GM21619 (cell line): ENCODE measurements around the gene MINDY3.
A peak's percentile ranks its signal among the peaks of the same experiment; 100 is the strongest.
"Not testable (repeated sequence)": the region's sequence is repeated elsewhere in the genome, so short reads cannot be mapped to it uniquely, and the experiment has no call there.

Source experiments
- ATAC-seq: cut with Tn5 transposase; IDR thresholded peaks from one replicate; pipeline ENCODE4 v1.9.1; 2021; ENCODE audit not compliant: unreplicated experiment

The MINDY3 gene

DNA sequence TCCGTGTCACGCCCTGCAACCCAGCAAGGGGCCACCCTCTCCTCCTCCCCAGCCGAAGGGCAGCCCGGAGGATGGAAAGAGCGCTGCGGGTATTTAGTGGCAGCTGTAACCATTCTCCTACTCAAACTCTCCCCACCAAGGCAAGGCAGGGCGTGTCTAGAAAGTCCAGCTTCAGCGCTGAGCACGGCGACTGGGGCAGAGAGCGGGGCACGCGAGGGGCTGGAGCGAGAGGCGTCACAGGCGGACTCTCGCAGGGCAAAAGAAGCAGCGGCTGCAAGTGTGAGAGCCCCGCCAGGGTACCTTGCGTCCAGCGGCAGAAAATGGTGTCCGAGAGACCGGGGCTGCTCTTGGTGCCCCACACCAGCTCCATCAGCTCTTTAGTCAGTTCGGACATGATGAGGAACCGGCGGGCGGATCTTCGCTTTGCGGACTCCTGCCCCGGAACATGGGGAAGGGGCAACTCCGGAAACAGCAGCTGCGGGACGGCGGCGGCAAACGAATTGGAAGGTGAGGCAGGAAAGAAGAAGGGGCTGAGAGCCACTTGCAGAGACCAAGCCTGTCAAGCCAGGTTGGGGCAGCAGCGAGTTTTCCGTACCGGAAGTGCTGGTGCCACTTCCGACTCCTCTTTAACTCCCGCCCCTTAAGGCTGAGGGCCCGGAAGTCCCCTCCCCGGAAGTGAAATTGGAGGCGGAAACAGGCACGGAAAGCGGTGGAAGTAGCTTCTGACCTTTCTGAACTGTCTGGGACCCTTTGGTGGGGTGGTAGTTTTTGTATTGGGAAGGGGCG, at the start of gene MINDY3:
Gene MINDY3, minus strand, starts transcription at position 602 of the 786 bp plus-strand sequence. Its CDS starts 208 bp downstream, at position 394.
- peak; percentile 91 for ATAC-seq

DNA sequence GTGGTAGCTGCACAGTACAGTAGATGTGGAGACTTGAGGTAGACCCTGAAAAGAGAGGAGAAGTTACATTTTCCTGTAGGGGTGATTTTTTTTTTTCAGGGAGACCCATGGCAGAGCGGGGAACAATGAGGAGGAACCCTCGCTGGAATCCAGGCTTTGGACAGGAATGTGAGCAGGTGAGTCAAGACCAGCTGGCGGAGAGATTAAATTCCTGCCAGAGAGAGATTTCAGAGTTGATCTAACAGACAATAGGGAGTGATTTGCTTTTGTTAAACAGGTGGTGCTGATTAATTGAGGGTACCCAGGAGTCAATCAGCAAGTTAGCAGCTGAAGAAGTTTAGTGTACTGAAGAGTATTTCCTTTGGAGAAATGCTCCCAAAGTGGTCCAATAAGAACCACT, 41.6 kb upstream of the MINDY3 start:
- ATAC-seq = no peak

DNA sequence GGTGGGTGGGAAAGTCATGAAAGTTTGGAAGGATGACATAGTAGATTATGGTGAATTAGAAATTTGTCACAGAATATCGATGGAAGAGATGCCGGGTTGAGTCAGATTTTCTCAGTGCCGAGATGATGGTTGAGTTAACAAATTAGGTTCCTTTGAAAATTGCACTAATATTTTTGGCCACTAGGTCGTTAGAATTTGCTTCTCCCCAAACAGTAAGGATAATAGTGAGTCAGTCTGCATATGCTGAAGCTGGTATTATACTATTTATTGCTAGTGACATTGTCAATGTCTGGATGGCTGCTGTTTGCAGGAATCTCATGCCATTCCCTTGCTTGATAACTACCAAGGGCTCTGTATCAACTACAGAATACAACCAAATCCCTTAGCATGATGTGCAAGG, 37.7 kb upstream of the MINDY3 start:
- peak; percentile 56 for ATAC-seq

DNA sequence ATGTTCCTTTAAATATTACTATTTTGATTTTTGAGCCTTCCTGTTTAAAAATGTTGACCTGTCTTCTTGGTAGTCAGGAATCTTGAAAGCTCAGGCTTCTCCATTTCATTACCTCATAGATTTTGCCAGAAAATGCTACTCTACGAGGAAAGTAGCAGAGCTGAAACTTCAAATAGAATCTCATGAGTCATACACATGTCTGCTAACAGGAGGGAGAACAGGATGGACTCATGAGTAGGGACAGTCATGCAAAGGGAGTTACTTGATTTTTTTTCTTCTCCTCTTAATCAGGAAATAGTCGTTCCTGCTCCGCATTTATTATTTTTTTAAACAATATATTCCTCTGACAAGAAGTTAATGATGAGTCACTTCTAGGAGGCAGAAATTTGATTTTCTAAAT, 37.0 kb upstream of the MINDY3 start:
- ATAC-seq = no peak

DNA sequence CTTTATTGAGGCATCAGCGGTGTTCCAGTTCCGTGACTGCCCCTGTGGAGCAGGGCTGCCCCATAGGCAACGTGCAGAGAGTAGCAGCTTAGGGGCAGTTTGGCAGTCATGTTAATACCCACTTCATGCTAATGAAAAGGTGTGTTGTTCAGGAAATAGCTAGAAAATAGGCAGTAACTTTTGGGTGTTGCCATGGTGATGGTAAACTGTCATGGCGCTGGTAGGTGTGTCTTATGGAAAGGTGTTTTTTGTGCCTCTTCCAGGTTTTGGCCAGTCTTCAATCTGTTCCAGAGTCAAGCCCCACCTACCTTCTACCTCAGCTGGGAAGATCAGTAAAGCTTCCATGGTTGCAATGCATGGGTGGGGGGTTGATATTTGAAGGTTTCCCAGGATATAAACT, 36.3 kb upstream of the MINDY3 start:
- ATAC-seq = no peak

DNA sequence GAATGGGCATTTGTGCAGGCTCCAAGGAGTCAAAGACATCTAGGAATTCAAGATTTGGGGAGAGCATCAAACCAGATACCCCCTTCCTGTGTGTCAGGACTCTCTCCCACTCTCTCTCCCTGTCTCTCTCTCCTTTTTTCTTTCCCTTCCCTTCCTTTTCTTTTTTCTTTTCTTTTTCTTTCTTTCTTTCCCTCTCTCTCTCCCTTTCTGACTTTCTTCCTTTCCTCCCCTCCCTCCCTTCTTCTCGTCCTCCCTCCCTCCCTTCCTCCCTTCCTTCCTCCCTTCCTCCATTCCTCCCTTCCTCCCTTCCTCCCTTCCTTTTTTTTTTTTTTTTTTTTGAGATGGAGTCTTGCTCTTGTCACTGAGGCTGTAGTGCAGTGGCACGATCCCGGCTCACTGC, 24.1 kb upstream of the MINDY3 start:
- ATAC-seq = no peak

DNA sequence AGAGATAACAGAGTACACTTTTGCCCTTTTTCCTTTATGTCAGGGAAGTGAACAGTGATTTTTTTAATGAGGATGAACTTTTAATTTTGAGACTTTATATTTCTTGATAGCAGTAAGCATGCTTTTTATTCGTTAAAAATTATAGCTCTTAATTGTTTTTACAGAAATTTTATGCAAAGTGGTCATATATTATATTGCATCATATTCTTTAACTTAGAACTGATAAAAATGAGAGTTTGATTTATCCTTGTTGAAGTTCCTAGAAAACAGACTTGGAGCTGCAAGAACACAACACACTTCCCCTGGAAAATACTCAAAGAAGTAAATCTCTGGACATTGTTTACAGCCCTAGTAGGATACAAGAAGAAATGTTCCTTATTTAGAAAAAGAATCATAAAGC, 21.2 kb upstream of the MINDY3 start:
- no peak for ATAC-seq

DNA sequence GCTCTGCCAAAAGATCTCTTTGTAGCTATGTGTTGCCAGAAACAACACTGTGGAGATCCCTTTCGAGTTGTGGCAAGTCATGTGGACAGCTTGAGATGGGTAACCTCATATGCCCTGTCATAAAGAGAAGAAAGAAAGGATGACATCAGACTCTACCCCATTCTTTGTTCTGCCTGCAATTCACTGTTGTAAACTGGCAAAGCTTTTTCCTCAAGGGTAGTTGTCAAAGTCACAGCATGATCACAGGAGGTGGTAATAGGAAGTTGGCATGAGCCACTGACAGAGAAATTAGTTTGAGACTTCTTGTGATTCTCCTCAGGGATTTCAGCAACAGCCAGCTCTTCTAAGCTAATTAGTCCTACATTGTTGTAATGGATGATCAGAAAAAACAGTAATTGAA, 19.4 kb upstream of the MINDY3 start:
- no peak for ATAC-seq

DNA sequence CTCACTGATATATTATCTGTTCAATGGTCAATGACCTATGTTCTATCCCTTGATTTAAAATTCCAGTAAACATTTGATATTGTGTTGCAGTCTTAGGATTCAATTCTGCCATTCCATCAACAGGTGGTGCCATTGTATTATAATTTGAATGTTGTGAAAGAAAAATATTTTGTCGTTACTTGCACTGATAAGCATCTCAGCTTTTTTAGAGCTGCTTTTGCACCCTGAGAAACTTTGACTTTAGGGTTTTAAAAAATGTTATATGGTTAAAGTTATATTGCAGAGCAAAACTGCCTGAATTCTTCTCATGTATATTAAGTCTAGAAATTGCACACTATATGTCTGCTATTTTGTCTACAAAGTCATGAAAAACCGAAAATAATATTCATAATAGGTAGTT, 18.8 kb upstream of the MINDY3 start:
- no peak for ATAC-seq

DNA sequence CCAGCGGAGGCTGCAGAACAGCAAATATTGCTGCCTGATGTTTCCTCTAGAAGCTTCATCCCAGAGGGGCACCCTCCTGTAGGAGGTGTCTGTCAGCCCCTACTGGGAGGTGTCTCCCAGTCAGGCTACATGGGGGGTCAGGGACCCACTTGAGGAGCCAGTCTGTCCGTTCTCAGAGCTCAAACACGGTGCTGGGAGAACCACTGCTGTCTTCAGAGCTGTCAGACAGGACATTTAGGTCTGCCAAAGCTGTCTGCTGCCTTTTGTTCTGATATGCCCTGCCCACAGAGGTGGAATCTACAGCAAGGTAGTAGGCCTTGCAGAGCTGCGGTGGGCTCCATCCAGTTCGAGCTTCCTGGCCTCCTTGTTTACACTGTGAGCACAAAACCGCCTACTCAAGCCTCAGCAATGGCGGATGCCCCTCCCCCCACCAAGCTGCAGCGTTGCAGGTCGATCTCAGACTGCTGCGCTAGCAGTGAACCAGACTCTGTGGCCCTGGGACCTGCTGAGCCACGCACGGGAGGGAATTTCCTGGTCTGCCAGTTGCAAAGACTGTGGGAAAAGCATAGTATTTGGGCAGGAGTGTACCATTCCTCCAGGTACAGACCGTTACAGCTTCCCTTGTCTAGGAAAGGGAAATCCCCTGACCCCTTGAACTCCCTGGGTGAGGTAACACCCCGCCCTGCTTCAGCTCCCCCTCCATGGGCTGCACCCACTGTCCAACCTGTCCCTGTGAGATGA, 17.7 kb upstream of the MINDY3 start:
- ATAC-seq = no peak

DNA sequence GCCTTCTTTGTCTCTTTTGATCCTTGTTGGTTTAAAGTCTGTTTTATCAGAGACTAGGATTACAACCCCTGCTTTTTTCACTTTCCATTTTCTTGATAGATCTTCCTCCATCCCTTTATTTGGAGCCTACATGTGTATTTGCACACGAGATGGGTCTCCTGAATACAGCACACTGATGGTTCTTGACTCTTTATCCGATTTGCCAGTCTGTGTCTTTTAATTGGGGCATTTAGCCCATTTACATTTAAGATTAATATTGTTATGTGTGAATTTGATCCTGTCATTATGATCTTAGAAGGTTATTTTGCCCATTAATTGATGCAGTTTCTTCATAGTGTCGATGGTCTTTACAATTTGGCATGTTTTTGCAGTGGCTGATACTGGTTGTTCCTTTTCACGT, 16.0 kb upstream of the MINDY3 start:
- ATAC-seq = not testable (repeated sequence)

DNA sequence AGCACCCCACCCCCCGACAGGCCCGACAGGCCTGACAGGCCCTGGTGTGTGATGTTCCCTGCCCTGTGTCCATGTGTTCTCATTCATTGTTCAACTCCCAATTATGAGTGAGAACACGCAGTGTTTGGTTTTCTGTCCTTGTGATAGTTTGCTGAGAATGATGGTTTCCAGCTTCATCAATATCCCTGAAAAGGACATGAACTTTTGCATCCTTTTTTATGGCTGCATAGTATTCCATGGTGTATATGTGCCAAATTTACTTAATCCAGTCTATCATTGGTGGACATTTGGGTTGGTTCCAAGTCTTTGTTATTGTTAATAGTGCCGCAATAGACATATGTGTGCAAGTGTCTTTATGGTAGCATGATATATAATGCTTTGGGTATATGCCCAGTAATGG, 12.3 kb upstream of the MINDY3 start:
- ATAC-seq = not testable (repeated sequence)

DNA sequence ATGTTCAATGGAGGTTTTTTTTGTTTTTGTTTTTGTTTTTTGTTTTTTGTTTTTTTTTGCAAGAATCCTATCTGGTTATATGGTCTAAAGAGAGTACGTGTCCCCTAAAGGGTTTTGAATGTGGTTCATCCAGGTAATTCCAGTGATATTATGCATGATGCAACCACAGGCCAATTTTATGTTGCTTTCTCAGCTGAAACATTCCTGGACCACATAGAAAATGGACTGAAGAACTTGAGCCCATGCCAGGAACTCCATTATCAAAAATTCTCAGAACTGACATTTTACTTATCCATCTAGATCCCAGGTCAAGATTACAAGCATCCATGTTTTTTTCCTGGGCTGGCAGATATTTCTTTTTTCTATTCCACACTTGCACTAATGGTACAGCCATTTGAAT, 11.5 kb upstream of the MINDY3 start:
- no peak for ATAC-seq

DNA sequence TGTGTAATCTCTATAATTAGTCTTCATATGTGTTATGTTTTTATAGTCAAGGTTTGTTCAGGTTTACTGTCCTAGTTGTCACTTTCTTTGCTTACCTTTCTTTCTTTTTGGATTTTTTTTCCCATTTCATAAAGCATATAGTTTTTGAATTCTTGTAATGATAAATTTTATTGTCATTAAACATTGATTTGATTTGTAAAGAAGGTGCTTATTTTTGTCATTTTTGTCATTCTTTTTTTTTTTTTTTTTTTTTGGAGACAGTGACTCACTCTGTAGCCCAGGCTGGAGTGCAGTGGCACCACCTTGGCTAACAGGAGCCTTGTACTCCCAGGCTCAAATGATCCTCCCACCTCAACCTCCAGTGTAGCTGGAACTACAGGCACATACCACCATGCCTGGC, 9.6 kb upstream of the MINDY3 start:
- no peak for ATAC-seq

DNA sequence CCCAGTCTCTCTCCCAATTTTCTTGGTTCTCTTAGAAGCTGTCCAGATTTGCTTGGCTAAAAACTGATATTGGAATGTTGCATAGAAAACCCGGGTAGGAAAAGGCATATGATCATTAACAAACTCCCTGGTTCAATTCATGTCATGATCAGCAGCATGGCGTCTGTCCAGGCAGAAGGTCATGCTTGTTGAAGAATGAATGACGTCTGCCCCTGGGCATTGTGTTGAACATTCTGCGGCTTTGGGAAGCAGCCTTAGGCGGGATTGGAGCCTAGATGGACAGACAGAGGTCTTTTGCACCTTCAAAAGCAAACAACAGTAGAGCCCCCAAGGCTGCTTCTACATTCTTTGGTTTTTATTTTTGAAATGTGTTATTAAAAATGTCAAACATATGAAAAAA, 7.7 kb upstream of the MINDY3 start:
- ATAC-seq = no peak

DNA sequence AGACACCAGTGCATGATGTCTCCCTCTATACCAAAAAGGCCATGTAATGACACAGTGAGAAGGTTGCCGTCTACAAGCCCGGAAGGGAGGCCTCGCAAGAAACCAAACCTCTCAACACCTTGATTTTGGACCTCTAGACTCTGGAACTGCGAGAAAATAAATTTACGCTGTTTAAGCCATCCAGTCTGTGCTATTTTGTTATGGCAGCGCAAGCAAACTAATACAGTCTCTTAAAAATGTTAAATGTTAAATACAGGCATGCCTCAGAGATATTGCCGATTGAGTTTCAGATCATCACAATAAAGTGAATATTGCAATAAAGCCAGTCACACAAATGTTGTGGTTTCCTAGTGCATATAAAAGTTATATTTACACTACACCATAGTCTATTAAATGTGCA, 5.0 kb upstream of the MINDY3 start:
- ATAC-seq = no peak

DNA sequence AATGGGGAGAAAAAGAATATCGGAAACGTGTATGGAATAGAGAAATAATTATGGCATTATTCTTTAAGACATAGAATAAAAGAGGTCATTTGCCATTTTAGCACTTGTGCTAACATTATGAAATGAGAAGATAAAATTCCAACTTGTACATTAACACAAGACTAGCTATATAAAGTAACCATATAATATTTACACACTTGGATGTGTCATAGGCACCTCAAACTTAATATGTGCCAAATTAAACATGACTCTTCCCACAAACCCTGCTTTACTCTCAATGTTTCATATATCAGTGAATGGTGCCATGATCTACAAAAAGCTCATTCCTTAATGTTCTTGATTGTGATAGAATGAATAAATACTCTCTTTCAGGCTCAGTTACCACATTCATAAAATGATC, 4.1 kb upstream of the MINDY3 start:
- ATAC-seq = no peak

DNA sequence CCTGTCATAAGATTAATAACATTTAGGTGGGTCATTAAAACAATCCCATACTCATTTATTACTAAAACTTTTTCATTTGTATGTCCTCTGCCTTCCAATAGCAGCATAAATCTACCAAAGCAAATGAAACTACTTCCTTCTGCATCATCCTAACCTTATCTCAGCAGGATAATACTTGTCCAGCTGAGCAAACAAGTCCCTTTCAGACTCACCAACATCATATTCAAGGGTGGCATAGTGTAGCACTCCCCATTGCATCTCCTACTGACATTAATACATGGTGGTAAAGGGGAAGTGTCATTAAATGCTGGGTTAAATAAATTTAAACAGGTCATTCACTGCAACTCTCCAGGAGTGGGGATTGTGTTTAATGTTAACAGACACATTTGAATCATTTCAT, 3.4 kb upstream of the MINDY3 start:
- ATAC-seq = no peak

DNA sequence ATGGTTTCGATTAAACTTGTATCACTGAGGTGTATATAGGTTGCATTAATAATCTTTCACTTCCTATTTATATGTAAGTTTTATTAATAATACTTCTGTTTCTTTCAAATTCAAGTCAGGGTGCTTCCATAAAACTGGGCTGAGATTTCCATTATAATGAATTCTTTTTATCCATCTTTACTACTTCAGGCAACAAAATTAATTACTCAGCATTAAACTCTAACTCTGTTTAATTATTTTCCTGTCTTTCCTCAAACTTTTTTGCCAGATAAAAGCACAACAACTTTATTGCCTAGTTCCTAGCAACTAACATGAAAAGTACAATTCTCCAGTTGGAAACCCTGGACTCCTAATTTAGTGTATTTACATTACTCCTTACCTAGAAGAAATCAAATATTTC, 3.0 kb upstream of the MINDY3 start:
- no peak for ATAC-seq

DNA sequence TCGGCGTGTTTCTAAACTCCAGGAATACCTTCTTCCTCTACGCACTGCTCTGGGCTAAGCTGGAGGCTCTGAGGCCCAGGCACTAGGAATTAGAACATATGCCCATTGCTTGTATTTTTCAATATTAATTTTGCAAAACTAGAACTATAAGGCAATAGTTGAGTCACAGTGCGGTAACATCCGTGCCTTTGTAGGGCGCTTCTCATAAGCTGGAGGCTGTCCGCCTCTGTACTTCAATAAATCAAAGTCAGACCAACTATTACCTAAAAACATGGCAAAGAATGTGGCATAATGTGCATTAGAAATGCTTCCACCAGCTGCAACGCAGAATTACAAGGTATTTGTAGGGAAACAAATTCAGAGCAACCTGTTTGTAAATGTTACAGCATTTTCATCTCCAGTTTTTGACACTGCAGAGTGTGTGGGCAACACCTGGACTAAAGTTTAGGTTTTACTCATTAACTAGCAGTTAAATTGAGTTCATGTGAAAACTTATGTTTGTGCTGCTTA, 440 bp upstream of the MINDY3 start:
- ATAC-seq = no peak

DNA sequence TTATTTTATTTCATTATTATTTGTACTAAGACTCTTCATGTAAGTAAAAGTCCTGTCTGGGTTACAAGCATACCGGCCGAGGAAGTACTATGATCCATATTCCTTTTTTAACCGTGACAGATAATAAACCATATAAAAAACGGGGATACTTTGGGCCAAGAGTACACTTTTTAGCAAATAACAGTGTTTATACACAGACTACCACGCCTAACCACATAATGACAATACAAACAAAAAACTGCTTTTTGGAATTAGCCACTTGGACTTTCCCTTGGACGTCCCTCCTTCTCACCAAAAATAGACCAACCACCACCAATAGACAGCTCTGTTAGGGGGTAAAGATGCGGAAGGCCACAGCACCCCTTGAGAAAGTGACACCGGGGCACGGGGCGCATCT, 800 bp downstream of the MINDY3 start:
- ATAC-seq = no peak

DNA sequence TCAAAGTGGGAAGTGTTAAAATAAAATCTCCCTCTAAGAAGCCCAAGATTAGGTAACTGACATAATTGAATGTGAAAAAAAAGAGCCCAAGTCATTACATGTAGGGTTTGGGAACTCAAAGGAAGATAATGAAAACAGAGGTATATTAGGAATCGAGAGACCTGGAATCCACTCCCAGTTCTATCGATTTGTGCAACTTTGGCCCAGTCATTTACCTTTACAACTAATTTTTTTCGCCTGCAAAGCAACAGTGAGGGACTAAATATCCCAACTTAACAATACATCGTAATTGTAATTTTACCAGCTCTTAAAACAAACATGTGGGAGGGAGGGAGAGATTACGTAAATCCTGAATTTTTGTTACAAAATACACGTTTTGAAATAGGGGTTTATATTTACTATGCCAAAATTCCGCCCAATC, 1.4 kb downstream of the MINDY3 start:
- no peak for ATAC-seq
